Transverse colon (tissue), 4 donors: ENCODE measurements around the gene GLUL. TPM values are rescaled to one million over a fixed set of nuclear protein-coding genes. Genes with fewer than 3 reads are reported as not detected.

Experiments used
- DNase-seq: peaks from one replicate; pipeline ENCODE4 v3.0.0-alpha.2; 2019
- H3K27ac ChIP-seq, 4 donors: fragments of 200-600 bp; sonication (generic); 2 replicates each; pipeline ENCODE4 v1.5.1; 2016 to 2018; ENCODE audit warnings: inconsistent platforms in 4 of 4
- H3K27me3 ChIP-seq: fragments of 200-600 bp; sonication (generic); 2 replicates; pipeline ENCODE4 v1.5.1; 2017; ENCODE audit warnings: inconsistent platforms
- H3K36me3 ChIP-seq, 4 donors: fragments of 200-600 bp; sonication (generic); 2 replicates each; pipeline ENCODE4 v1.5.1; 2017 to 2019; ENCODE audit warnings: inconsistent platforms in 4 of 4
- H3K4me1 ChIP-seq, 4 donors: fragments of 200-600 bp; sonication (generic); 2 replicates each; pipeline ENCODE4 v1.5.1; 2017 to 2020; ENCODE audit warnings: inconsistent platforms in 4 of 4
- H3K4me3 ChIP-seq, 4 donors: fragments of 200-600 bp; sonication (generic); 1 replicate in 1 of 4; 2 replicates in 3 of 4; pipeline versions ENCODE4 v1.5.1 to v1.6.1; 2017 to 2019; ENCODE audit warnings: inconsistent platforms in 4 of 4
- H3K9me3 ChIP-seq, 2 donors: fragments of 200-600 bp; sonication (generic); 2 replicates each; pipeline ENCODE4 v1.5.1; 2017 to 2019; ENCODE audit warnings: inconsistent platforms in 2 of 2
- EP300 ChIP-seq: sonication (generic); formaldehyde crosslinking; IDR thresholded peaks from one replicate; pipeline ENCODE4 v1.6.1; 2017; ENCODE audit warnings: antibody characterized with exemption, low read depth
- POLR2A ChIP-seq: fragments of 450-650 bp; IDR thresholded peaks from one replicate; pipeline ENCODE4 v1.6.1; 2016; ENCODE audit warnings: antibody characterized with exemption, mild to moderate bottlenecking, moderate library complexity
- POLR2AphosphoS5 ChIP-seq, 3 donors: sonication (generic); formaldehyde crosslinking; IDR thresholded peaks; one replicate each; pipeline ENCODE4 v1.6.1; 2016; ENCODE audit warnings: antibody characterized with exemption in 3 of 3
- WGBS, 2 donors: methylation state at CpG; one replicate each; pipeline ENCODE4 v1.1.5; 2018; ENCODE audit warnings: low coverage in 1 of 2; 5-methylcytosine and 5-hydroxymethylcytosine counted together
- in situ Hi-C, 4 donors: fragments of 200-750 bp; cut with MboI; loops; one replicate each; pipeline versions ENCODE4 v1.15.0 to v1.15.1; 2017; ENCODE audit warnings: low sequenced_read_pairs in 3 of 4, low pct_ligation_motif_present in 1 of 4, low pct_unique_long_range_greater_than_20kb in 1 of 4
- intact Hi-C: fragments of 100-400 bp; cut with DNase I; formaldehyde crosslinking; loops from one replicate; pipeline ENCODE4 v1.15.1; 2023; ENCODE audit warnings: low total_unique reads
- total RNA-seq, 4 donors: library from RNA; depleted of rRNA; stranded (reverse); fragments of >200 nt; gene quantifications; one replicate each; pipeline ENCODE4 v1.1.0, GENCODE V29; 2016
- TF ChIP-seq, protein P1 (sequence below), 5 experiments: fragments of 200-600 bp in 3 of 5; fragments of 450-650 bp in 2 of 5; sonication (generic) in 3 of 5; IDR thresholded peaks; 1 replicate in 2 of 5; 2 replicates in 3 of 5; pipeline ENCODE4 v1.5.1; 2016 to 2017; ENCODE audit warnings: antibody characterized with exemption in 5 of 5, inconsistent platforms in 3 of 5, mild to moderate bottlenecking in 2 of 5, moderate library complexity in 1 of 5

Gene GLUL
- 1,000 to 10,000 TPM in 2 of 4 donors, 100 to 1,000 TPM in 2; 312 to 1,104 (median 985) TPM for total RNA-seq

DNA sequence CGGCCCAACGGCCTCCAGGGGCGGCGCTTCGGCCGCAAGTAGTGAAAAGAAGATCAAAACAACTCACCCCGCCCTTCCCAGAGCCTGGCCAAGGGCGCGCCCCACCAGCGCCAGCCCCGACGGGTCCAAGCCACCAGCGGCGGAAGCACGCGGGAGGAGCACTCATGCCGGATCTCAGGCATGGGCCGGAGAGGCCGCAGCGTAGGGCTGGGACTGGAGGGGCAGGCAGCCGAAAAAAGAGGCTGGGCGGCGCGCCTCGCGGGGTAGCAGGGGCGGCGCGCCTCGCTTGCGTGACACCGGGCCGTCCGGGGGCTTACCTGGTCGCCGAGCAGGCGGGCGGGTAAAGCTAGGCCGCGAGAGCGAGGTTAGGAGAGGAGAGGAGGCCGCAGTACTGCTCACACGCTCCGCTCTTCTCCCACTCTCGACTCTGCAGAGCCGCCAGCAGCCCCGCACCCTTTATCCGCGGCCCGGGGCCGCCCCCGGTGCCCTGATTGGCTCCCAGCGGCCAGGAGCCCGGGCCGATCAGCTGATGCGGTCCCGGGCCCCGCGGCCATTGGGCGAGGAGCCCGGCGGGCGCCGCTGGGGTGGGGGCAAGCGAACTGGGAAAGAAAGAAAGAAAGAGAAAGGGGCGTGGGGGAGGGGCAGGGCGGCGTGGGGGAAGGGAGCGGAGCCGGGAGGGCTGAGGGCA lies at the start of gene GLUL:
TSS of gene GLUL (minus strand) at position 429 of the 688 bp plus-strand sequence. CDS start 3,053 bp downstream, outside the sequence.
- H3K4me3 ChIP-seq, result peak within 1 kb of the TSS; percentile 84 to 98 (median 86)
- 1% methylated on average over 48 of the region's 70 CpGs; no CpG with 5 or more reads in 1 of the 2 donors for WGBS, 2 donors
- no peaks in the 10 kb centered on the region for H3K27me3 ChIP-seq
- intact Hi-C loops, result no loop called here
- TF ChIP-seq POLR2A, result peak; percentile 99
- TF ChIP-seq, protein P1, sequence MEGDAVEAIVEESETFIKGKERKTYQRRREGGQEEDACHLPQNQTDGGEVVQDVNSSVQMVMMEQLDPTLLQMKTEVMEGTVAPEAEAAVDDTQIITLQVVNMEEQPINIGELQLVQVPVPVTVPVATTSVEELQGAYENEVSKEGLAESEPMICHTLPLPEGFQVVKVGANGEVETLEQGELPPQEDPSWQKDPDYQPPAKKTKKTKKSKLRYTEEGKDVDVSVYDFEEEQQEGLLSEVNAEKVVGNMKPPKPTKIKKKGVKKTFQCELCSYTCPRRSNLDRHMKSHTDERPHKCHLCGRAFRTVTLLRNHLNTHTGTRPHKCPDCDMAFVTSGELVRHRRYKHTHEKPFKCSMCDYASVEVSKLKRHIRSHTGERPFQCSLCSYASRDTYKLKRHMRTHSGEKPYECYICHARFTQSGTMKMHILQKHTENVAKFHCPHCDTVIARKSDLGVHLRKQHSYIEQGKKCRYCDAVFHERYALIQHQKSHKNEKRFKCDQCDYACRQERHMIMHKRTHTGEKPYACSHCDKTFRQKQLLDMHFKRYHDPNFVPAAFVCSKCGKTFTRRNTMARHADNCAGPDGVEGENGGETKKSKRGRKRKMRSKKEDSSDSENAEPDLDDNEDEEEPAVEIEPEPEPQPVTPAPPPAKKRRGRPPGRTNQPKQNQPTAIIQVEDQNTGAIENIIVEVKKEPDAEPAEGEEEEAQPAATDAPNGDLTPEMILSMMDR (IDR thresholded peaks at IDR 0.05), result peak in 2 of 5 experiments; percentile 37 to 42
- TF ChIP-seq EP300, result no peak
- peak; percentile 98 to 99 (median 99) for TF ChIP-seq POLR2AphosphoS5 (IDR thresholded peaks at IDR 0.05)
- in situ Hi-C loops, result loop anchor here in 1 of 4 donors (10.0 kb wide), 1 partner anchor 247 kb away; no protein-coding TSS in a partner anchor
- peaks cover 0 to 28% (median 13%) of the 10 kb centered on the region in 4 donors for H3K36me3 ChIP-seq
- peaks cover 0 to 39% (median 22%) of the 10 kb centered on the region in 4 donors for H3K4me1 ChIP-seq
- no peaks in the 10 kb centered on the region for H3K9me3 ChIP-seq
- DNase-seq, result peak; percentile 95
- H3K27ac ChIP-seq, result peak within 1 kb of the TSS; percentile 97 to 100 (median 98)

DNA sequence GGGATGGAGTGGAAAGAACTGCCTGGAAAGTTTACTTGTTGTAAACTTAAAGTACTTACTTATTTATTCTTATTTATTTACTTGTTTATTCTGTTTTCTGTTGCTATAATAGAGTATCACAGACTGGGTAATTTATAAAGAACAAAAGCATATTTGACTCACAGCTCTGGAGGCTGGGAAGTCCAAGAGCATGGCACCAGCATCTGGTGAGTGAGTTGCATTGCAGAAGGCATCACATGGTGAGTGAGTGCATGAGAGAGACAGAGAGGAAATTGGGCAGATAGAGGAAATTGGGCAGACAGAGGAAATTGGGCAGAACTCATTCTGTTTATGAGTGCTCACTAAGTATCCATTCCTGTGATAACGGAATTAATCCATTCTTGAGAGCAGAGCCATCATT lies 46.7 kb upstream of the GLUL start:
- H3K4me1 ChIP-seq, result no peaks in the 10 kb centered on the region
- TF ChIP-seq POLR2A, result no peak
- in situ Hi-C loops, result no loop called here
- no peak overlapping the region for H3K4me3 ChIP-seq
- no peaks in the 10 kb centered on the region for H3K9me3 ChIP-seq
- 91 to 100% methylated on average over 1 of the region's 1 CpG for WGBS, 2 donors
- H3K27ac ChIP-seq, result no peak overlapping the region
- H3K27me3 ChIP-seq, result no peaks in the 10 kb centered on the region
- intact Hi-C loops, result no loop called here
- H3K36me3 ChIP-seq, result no peaks in the 10 kb centered on the region
- DNase-seq, result no peak

DNA sequence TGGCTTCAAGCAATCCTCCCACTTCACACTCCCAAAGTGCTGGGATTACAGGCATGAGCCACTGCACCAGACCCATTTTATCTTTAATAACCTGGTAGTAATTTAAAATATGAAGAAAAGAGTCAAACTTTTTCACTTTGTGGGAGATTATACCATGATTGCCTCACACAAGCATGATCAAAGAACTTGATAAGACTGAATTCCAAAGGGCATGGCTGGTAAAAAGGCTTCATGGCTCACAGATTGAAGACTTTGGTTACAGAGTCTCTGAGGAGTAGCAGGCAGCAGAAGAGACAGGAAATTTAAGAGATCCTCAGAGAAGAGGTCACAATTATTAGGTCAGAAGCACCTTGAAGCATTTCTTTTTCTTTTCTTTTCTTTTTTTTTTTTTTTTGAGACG lies 42.0 kb upstream of the GLUL start:
- in situ Hi-C loops, result no loop called here
- Histone ChIP-seq H3K27me3 (no peaks in the 10 kb centered on the region), H3K9me3 (no peaks in the 10 kb centered on the region), H3K36me3 (no peaks in the 10 kb centered on the region), H3K4me1 (no peaks in the 10 kb centered on the region), H3K27ac (no peak overlapping the region), H3K4me3 (no peak overlapping the region)
- WGBS, 2 donors, result 86 to 100% methylated on average over 1 of the region's 1 CpG
- no peak for TF ChIP-seq POLR2A
- TF ChIP-seq, protein P1 (IDR thresholded peaks at IDR 0.05), result no peak
- TF ChIP-seq POLR2AphosphoS5 (IDR thresholded peaks at IDR 0.05), result no peak
- DNase-seq, result no peak
- intact Hi-C loops, result no loop called here

DNA sequence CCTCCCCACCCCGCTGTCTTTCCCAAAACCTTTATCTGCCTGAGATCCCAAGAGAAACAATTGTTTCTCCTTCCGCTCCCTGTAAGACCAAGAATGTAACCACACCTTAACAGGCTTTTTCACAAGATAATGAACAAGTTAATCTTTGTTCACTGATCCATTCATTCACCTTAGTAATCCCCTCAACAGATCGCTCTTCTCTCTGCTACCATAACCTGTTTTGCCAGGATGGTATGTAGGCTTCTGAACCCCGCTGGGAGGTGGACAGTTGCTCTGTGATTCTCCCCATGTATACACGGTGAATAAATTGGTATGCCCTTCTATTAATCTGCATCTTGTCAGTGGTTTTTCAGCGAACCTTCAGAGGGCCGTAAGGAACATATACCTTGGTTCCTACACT lies 39.7 kb upstream of the GLUL start:
- DNase-seq, result no peak
- no peaks in the 10 kb centered on the region for H3K36me3 ChIP-seq

More for the DNA sequence above, 39.7 kb upstream of the GLUL start:
- Histone ChIP-seq H3K27ac (no peak overlapping the region), H3K4me3 (no peak overlapping the region), H3K9me3 (no peaks in the 10 kb centered on the region), H3K27me3 (no peaks in the 10 kb centered on the region), H3K4me1 (no peaks in the 10 kb centered on the region)
- 89 to 94% methylated on average over 4 to 7 of the region's 7 CpGs for WGBS, 2 donors
- intact Hi-C loops (no loop called here), in situ Hi-C loops (no loop called here)
- TF ChIP-seq POLR2A (no peak), EP300 (no peak), POLR2AphosphoS5 (IDR thresholded peaks at IDR 0.05) (no peak)
- TF ChIP-seq, protein P1 (IDR thresholded peaks at IDR 0.05), result no peak
